ENCODE data around the gene SLK.

DNA sequence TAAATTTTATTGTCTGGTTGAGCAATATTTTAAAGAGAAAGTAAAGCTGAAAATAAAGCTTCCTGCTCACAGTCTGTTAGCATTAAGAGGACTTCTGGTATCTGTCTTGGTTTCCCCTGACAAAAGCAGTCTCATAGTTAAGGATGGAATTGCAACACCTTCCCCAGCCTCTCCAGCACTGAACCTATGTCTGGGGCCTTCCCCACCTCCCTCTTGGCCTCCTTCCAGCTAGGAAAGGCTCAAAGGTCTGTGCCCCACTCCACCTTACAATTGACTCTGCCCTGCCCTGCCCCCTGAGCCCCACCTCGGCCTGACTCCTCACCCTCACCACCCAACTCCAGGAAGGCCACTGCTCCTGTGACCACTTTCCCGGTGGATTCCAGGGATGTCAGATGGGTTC, 85.5 kb downstream of the SLK start:
- TF ChIP-seq, protein P1, sequence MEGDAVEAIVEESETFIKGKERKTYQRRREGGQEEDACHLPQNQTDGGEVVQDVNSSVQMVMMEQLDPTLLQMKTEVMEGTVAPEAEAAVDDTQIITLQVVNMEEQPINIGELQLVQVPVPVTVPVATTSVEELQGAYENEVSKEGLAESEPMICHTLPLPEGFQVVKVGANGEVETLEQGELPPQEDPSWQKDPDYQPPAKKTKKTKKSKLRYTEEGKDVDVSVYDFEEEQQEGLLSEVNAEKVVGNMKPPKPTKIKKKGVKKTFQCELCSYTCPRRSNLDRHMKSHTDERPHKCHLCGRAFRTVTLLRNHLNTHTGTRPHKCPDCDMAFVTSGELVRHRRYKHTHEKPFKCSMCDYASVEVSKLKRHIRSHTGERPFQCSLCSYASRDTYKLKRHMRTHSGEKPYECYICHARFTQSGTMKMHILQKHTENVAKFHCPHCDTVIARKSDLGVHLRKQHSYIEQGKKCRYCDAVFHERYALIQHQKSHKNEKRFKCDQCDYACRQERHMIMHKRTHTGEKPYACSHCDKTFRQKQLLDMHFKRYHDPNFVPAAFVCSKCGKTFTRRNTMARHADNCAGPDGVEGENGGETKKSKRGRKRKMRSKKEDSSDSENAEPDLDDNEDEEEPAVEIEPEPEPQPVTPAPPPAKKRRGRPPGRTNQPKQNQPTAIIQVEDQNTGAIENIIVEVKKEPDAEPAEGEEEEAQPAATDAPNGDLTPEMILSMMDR (IDR thresholded peaks at IDR 0.05; ENCODE audit: low read depth, low read length) = no peak
- no peak for TF ChIP-seq EZH2phosphoT487 (IDR thresholded peaks at IDR 0.05; ENCODE audit: low read depth)

Measured in OCI-LY3 (cell line).